ENCODE measurements around the gene MADD. TPM values are rescaled to one million over a fixed set of nuclear protein-coding genes. Genes with fewer than 3 reads are reported as not detected.

Gene MADD
- polyA plus RNA-seq, 1 donor from 2014 or later = 66.9 TPM

DNA sequence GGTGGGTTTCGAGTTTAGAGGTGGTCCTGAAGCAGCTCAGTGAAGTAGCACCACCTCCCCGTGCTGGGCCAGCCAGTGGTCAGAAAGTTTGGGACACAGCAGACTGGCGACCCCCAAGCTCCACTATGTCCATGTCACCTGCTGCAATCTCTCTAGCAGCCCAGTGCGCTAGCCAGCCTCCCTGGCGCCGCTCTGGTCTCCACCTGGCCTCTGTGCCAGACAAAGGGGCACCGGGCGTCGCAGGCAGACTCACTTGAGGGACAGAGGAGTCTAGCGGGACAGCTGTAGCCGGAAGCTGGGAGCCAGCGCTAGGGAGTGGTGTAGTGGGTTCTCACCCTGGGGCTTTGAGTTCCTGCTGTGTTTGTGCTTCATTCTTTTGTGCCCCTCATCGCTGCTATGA, 57.1 kb downstream of the MADD start:
- Histone ChIP-seq H3K9me2 (ENCODE audit: insufficient read depth, low read length) (no peaks in the 10 kb centered on the region), H3K36me3 (ENCODE audit: insufficient read depth, low read length) (no peaks in the 10 kb centered on the region), H4K20me1 (ENCODE audit: insufficient read depth) (no peaks in the 10 kb centered on the region), H3K9ac (ENCODE audit: low read length) (no peak overlapping the region), H3K27me3 (ENCODE audit: insufficient read depth, low read depth, low read length) (no peaks in the 10 kb centered on the region), H3K9me3 (ENCODE audit: low read length) (no peaks in the 10 kb centered on the region), H2AFZ (ENCODE audit: low read depth, low read length) (no peak overlapping the region), H3F3A (ENCODE audit: insufficient read depth, low read length, poor library complexity, severe bottlenecking) (no peaks in the 10 kb centered on the region), H3K4me2 (ENCODE audit: low read length) (no peak overlapping the region), H3K4me3 (ENCODE audit: low read length) (no peak overlapping the region), H3K79me2 (replicated peaks; ENCODE audit: insufficient read depth, low read length) (no peaks in the 10 kb centered on the region), H3K27ac (ENCODE audit: low read length) (no peak overlapping the region)
- TF ChIP-seq EZH2 (IDR thresholded peaks at IDR 0.05; ENCODE audit: borderline replicate concordance, insufficient read depth, low read length, poor library complexity, severe bottlenecking) (no peak), EP300 (conservative IDR thresholded peaks at IDR 0.05; ENCODE audit: poor library complexity, severe bottlenecking) (no peak), TAF1 (IDR thresholded peaks at IDR 0.05; ENCODE audit: low read depth) (no peak), SMC3 (conservative IDR thresholded peaks at IDR 0.05; ENCODE audit: poor library complexity) (no peak), POLR2AphosphoS5 (IDR thresholded peaks at IDR 0.05) (no peak)

DNA sequence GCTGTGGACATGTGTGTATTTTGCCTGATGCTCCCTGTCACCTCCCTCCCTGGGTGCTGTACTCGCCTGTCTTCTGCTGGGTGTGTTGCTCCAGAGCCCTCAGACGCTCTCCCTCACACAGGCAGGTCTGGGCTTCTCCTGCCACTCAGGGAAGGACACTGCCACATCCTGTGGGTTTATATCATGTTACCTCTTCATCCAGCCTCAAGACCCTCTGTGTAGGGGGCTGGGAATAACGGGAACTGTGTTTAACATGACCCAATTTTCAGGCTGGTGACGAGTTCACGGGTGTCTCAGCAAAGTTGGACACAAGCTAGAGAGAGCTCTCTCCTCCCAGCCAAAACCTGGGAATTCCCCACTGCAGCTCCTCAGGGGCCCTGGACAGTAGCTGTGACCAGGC, 58.0 kb downstream of the MADD start:
- no peak overlapping the region for H2AFZ ChIP-seq (ENCODE audit: low read depth, low read length)
- no peaks in the 10 kb centered on the region for H3K36me3 ChIP-seq (ENCODE audit: insufficient read depth, low read length)
- no peaks in the 10 kb centered on the region for H3K27me3 ChIP-seq (ENCODE audit: insufficient read depth, low read depth, low read length)
- no peak overlapping the region for H3K27ac ChIP-seq (ENCODE audit: low read length)
- no peaks in the 10 kb centered on the region for H3K9me3 ChIP-seq (ENCODE audit: low read length)
- H3F3A ChIP-seq (ENCODE audit: insufficient read depth, low read length, poor library complexity, severe bottlenecking) = no peaks in the 10 kb centered on the region
- no peaks in the 10 kb centered on the region for H3K9me2 ChIP-seq (ENCODE audit: insufficient read depth, low read length)
- no peak overlapping the region for H3K4me3 ChIP-seq (ENCODE audit: low read length)
- H3K4me2 ChIP-seq (ENCODE audit: low read length) = no peak overlapping the region
- TF ChIP-seq, protein P1, sequence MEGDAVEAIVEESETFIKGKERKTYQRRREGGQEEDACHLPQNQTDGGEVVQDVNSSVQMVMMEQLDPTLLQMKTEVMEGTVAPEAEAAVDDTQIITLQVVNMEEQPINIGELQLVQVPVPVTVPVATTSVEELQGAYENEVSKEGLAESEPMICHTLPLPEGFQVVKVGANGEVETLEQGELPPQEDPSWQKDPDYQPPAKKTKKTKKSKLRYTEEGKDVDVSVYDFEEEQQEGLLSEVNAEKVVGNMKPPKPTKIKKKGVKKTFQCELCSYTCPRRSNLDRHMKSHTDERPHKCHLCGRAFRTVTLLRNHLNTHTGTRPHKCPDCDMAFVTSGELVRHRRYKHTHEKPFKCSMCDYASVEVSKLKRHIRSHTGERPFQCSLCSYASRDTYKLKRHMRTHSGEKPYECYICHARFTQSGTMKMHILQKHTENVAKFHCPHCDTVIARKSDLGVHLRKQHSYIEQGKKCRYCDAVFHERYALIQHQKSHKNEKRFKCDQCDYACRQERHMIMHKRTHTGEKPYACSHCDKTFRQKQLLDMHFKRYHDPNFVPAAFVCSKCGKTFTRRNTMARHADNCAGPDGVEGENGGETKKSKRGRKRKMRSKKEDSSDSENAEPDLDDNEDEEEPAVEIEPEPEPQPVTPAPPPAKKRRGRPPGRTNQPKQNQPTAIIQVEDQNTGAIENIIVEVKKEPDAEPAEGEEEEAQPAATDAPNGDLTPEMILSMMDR (IDR thresholded peaks at IDR 0.05; ENCODE audit: poor library complexity, severe bottlenecking) = no peak
- TF ChIP-seq MXI1 (conservative IDR thresholded peaks at IDR 0.05; ENCODE audit: poor library complexity, severe bottlenecking) (no peak), EZH2 (IDR thresholded peaks at IDR 0.05; ENCODE audit: borderline replicate concordance, insufficient read depth, low read length, poor library complexity, severe bottlenecking) (no peak), REST (IDR thresholded peaks at IDR 0.05; ENCODE audit: borderline replicate concordance) (no peak), EP300 (conservative IDR thresholded peaks at IDR 0.05; ENCODE audit: poor library complexity, severe bottlenecking) (no peak), TAF1 (IDR thresholded peaks at IDR 0.05; ENCODE audit: low read depth) (no peak), POLR2AphosphoS5 (IDR thresholded peaks at IDR 0.05) (no peak)
- no peaks in the 10 kb centered on the region for H4K20me1 ChIP-seq (ENCODE audit: insufficient read depth)
- no peak overlapping the region for H3K9ac ChIP-seq (ENCODE audit: low read length)
- H3K79me2 ChIP-seq (replicated peaks; ENCODE audit: insufficient read depth, low read length) = no peaks in the 10 kb centered on the region
